GM12801 (cell line): Measurements from ENCODE around the gene ACTL8.

Source experiments
- TF ChIP-seq, protein P1 (sequence below): IDR thresholded peaks from one replicate; pipeline ENCODE4 v1.5.1; 2011; ENCODE audit warnings: control low read depth; ENCODE audit not compliant: insufficient read length; ENCODE audit errors: extremely low read depth

Gene ACTL8

GRCh38 chr1:17735348-17735747, 19.8 kb upstream of the ACTL8 start:
- TF ChIP-seq, protein P1, sequence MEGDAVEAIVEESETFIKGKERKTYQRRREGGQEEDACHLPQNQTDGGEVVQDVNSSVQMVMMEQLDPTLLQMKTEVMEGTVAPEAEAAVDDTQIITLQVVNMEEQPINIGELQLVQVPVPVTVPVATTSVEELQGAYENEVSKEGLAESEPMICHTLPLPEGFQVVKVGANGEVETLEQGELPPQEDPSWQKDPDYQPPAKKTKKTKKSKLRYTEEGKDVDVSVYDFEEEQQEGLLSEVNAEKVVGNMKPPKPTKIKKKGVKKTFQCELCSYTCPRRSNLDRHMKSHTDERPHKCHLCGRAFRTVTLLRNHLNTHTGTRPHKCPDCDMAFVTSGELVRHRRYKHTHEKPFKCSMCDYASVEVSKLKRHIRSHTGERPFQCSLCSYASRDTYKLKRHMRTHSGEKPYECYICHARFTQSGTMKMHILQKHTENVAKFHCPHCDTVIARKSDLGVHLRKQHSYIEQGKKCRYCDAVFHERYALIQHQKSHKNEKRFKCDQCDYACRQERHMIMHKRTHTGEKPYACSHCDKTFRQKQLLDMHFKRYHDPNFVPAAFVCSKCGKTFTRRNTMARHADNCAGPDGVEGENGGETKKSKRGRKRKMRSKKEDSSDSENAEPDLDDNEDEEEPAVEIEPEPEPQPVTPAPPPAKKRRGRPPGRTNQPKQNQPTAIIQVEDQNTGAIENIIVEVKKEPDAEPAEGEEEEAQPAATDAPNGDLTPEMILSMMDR = no peak

- TF ChIP-seq, protein P1 = no peak
Observed at GRCh38 chr1:17735793-17736192, 19.3 kb upstream of the ACTL8 start.

DNA sequence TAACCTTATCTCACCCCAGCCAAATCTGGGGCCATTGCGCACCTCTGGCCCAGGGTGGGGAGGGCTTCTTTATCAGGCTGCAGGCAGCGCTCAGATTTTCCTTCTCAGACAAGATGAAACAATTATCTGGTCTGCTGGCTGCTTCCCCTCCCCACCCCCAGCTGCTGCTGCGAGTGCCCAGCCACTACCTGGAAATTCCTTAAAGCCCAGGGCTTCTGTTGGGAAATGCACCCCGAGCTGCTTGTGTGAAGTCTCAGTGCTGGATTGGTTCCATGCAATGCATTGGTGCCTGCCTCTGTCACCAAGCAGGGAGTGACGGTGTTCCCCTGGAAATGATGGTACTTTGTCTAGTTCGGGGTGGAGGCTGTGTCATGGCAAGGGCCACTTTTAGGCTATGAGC, 18.5 kb upstream of the ACTL8 start:
- TF ChIP-seq, protein P1 = no peak

GRCh38 chr1:17739050-17739449, 16.1 kb upstream of the ACTL8 start:
- TF ChIP-seq, protein P1 = no peak

GRCh38 chr1:17741052-17741451, 14.1 kb upstream of the ACTL8 start:
- TF ChIP-seq, protein P1 = no peak

GRCh38 chr1:17742583-17742982, 12.6 kb upstream of the ACTL8 start:
- TF ChIP-seq, protein P1 = no peak

- TF ChIP-seq, protein P1 = no peak
Observed at GRCh38 chr1:17743008-17743647, 12.0 kb upstream of the ACTL8 start.

GRCh38 chr1:17743925-17744324, 11.2 kb upstream of the ACTL8 start:
- TF ChIP-seq, protein P1 = no peak
